ENCODE measurements around the gene MED29. TPM values are rescaled to one million over a fixed set of nuclear protein-coding genes. Genes with fewer than 3 reads are reported as not detected.

Gene MED29
- total RNA-seq, 2 experiments from 2014 or later: 28.3 to 31.3 TPM

DNA sequence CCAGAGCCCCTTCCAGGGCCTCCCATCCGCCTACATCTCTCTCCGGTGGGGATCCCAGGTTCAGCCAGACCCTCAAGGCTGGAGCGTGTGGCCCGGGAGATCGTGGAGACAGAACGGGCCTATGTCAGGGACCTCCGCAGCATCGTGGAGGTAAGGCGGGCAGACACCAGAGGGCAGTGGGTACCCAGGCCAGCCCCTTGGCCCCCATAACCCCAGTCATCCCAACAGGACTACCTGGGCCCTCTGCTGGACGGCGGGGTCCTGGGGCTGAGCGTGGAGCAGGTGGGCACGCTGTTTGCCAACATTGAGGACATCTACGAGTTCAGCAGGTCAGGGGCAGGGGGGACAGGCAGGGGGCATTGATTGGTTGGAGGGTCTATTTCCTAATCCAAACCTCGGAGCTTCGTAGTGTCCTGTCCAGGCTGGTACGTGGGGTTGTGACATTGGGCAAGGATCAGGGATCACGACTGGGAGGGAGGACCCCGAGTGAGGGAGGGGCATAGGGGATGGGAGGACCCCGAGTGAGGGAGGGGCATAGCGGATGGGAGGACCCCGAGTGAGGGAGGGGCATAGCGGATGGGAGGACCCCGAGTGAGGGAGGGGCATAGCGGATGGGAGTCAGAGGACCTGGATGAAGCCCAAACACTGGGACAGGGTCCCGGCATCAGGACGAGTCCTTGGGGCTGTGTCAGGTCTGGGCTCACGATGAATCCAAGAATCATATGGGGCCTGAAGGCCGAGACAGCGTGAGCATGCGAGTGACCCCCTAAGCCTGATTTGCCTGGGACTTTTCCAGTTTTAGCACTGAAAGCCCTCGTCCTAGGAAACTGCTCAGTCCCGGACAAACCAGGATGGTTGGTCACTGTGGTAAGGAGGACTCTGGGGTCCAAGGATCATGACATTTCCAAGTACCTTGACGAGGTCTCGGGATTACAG, 24.2 kb downstream of the MED29 start:
- H3K9me2 ChIP-seq (ENCODE audit: insufficient read depth, low read length): no peaks in the 10 kb centered on the region
- H3K36me3 ChIP-seq (ENCODE audit: insufficient read depth, low read length): peaks cover 27% of the 10 kb centered on the region
- no peaks in the 10 kb centered on the region for H3K9me3 ChIP-seq (ENCODE audit: low read length)
- no TSS peak for BruUV-seq (replicated peaks)
- H3K4me3 ChIP-seq (ENCODE audit: low read depth, low read length, poor library complexity, severe bottlenecking): no peak overlapping the region
- H4K20me1 ChIP-seq (ENCODE audit: insufficient read depth, low read length): no peaks in the 10 kb centered on the region
- no peak overlapping the region for H3K27ac ChIP-seq (ENCODE audit: low read depth, low read length, poor library complexity, severe bottlenecking)
- DNase-seq (ENCODE audit: low spot score): no peak
- peaks cover 26% of the 10 kb centered on the region for H3K4me1 ChIP-seq (ENCODE audit: insufficient read depth, low read length, poor library complexity, severe bottlenecking)
- intact Hi-C loops (cut with micrococcal nuclease; ENCODE audit: unreplicated experiment): no loop called here
- H3K79me2 ChIP-seq (ENCODE audit: insufficient read depth, low read depth, low read length): peaks cover 16% of the 10 kb centered on the region; the same call in 1 of the 2 replicates
- TF ChIP-seq, protein P1, sequence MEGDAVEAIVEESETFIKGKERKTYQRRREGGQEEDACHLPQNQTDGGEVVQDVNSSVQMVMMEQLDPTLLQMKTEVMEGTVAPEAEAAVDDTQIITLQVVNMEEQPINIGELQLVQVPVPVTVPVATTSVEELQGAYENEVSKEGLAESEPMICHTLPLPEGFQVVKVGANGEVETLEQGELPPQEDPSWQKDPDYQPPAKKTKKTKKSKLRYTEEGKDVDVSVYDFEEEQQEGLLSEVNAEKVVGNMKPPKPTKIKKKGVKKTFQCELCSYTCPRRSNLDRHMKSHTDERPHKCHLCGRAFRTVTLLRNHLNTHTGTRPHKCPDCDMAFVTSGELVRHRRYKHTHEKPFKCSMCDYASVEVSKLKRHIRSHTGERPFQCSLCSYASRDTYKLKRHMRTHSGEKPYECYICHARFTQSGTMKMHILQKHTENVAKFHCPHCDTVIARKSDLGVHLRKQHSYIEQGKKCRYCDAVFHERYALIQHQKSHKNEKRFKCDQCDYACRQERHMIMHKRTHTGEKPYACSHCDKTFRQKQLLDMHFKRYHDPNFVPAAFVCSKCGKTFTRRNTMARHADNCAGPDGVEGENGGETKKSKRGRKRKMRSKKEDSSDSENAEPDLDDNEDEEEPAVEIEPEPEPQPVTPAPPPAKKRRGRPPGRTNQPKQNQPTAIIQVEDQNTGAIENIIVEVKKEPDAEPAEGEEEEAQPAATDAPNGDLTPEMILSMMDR (conservative IDR thresholded peaks at IDR 0.05; ENCODE audit: low read length): 0 out of 2 replicates have a peak, but pooled peaks have one; percentile 22
- TF ChIP-seq EZH2phosphoT487 (IDR thresholded peaks at IDR 0.05; ENCODE audit: borderline replicate concordance, low read depth, low read length): no peak
- no peak overlapping the region for H2AFZ ChIP-seq (ENCODE audit: low read length)
- H3K4me2 ChIP-seq (ENCODE audit: low read length): peak overlapping the region; percentile 83
- ChIA-PET CTCF (ENCODE audit: unreplicated experiment) (no interaction called here), POLR2A (interaction anchor here (0.6 kb wide), 1 partner anchor 77 kb away, joined by 3 read pairs; no protein-coding TSS in a partner anchor)

DNA sequence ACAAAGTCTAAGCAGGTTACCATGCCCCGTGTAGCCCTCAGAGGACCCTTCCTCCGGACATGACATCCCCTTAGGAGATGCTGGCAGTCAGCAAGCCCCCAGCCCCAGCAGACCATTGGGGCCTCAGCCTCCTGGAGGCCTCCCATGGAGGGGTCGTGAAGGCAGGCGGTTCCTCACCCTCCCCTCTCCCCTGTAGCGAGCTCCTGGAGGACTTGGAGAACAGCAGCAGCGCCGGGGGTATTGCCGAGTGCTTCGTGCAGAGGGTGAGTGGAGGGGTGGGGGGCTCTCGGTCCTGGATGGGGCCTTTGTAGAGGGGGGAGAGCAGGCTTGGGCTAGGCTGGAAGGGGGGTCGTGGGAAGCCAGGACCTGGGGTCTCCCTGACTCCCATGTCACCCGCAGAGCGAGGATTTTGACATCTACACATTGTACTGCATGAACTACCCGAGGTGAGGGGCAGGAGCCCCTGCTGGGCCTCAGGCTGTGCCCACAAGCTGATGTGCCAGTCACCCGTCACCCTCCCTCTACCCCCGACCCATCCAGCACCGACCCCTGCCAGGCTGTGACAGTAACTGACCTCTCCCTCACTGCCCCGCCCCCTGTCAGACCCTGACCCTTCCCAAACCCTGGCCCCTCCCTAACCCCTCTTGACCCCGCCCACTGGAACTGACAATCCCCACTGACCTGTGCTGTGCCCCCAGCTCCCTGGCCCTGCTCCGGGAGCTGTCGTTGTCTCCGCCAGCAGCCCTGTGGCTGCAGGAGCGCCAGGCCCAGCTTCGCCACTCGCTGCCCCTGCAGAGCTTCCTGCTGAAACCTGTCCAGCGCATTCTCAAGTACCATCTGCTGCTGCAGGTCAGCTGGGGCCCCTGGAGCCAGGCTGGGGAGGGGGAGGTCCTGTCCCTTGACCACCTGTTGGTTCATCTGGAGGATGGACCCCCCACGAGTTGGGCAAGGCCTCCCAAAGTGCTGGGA, 25.3 kb downstream of the MED29 start:
- no peak overlapping the region for H2AFZ ChIP-seq (ENCODE audit: low read length)
- TF ChIP-seq, protein P1 (conservative IDR thresholded peaks at IDR 0.05; ENCODE audit: low read length): no peak
- TF ChIP-seq EZH2phosphoT487 (IDR thresholded peaks at IDR 0.05; ENCODE audit: borderline replicate concordance, low read depth, low read length): no peak
- no peak overlapping the region for H3K4me3 ChIP-seq (ENCODE audit: low read depth, low read length, poor library complexity, severe bottlenecking)
- ChIA-PET POLR2A (interaction anchor here (0.6 kb wide), 1 partner anchor 78 kb away, joined by 3 read pairs; no protein-coding TSS in a partner anchor), CTCF (ENCODE audit: unreplicated experiment) (no interaction called here)
- no peak for DNase-seq (ENCODE audit: low spot score)
- BruUV-seq (replicated peaks): no TSS peak
- H3K4me1 ChIP-seq (ENCODE audit: insufficient read depth, low read length, poor library complexity, severe bottlenecking): peaks cover 15% of the 10 kb centered on the region
- intact Hi-C loops (cut with micrococcal nuclease; ENCODE audit: unreplicated experiment): no loop called here
- no peaks in the 10 kb centered on the region for H4K20me1 ChIP-seq (ENCODE audit: insufficient read depth, low read length)
- H3K36me3 ChIP-seq (ENCODE audit: insufficient read depth, low read length): peaks cover 33% of the 10 kb centered on the region
- no peak overlapping the region for H3K4me2 ChIP-seq (ENCODE audit: low read length)
- H3K9me2 ChIP-seq (ENCODE audit: insufficient read depth, low read length): no peaks in the 10 kb centered on the region
- no peaks in the 10 kb centered on the region for H3K9me3 ChIP-seq (ENCODE audit: low read length)
- no peak overlapping the region for H3K27ac ChIP-seq (ENCODE audit: low read depth, low read length, poor library complexity, severe bottlenecking)
- peaks cover 16% of the 10 kb centered on the region; the same call in 1 of the 2 replicates for H3K79me2 ChIP-seq (ENCODE audit: insufficient read depth, low read depth, low read length)
